ENCODE data around the gene UQCC2.

Gene UQCC2

DNA sequence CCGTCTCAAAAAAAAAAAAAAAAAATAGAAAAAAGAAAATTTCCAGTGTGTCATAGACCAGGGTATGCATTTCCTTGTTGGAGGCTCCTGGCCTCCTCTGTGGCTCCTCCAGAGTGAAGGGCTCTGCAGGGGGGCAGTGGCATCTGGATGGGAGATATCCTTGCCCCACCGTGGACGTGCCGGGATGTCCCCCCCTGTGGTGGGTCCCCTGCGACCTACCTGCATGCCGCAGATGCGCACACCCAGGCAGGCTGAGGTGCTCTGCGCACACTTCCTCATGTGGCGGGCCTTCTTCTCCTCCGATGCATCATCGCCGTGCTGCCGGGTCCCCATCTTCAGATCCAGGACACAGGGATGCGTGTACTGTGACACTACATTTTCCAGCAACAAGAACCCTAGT, 13.7 kb upstream of the UQCC2 start:
- TF ChIP-seq ZNF274 (IDR thresholded peaks at IDR 0.05; ENCODE audit: low read depth, low read length) = no peak
- H3K4me3 ChIP-seq (ENCODE audit: low read length) = no peak overlapping the region

DNA sequence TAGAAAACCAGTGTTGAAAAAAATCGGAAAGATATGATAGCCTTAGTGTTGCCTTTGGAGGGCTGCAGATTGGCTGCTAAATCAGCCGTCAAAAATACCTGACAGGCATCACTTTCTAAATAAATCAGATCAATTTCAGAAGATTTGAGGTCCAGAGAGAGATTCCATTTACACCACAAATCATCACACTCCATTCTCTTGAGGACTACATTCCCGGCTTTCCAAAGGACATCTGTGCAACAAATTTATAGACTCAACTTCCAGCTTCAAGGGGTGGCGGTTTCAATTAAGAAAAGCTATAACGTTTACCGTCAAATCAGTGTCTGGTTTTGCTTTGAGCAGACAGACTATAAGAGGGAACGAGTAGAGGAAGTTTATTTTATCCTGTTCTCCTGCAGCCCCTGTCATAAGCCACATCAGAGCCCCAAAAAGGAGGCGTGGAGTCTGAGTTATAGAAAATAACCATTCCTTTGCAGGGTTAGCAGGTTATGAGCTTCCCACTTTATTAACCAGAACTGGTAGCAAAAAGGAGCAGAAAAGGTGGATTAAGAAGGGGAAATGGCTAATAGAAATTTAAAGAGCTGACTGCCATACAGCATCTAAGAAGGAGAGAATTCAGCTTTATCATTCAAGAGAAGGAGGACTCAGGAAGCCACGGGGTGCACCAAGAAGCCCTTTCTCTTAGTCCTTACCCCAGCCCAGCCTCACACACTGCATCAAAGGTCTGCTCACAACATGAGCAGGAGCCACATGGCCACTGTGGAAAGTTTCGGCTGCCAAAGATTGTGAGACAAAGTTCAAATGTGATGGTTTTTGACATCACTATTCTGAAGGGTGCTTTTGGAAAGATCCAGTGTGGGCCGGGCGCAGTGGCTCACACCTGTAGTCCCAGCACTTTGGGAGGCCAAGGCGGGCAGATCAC, 12.9 kb upstream of the UQCC2 start:
- TF ChIP-seq ZNF274 (IDR thresholded peaks at IDR 0.05; ENCODE audit: low read depth, low read length) = no peak

DNA sequence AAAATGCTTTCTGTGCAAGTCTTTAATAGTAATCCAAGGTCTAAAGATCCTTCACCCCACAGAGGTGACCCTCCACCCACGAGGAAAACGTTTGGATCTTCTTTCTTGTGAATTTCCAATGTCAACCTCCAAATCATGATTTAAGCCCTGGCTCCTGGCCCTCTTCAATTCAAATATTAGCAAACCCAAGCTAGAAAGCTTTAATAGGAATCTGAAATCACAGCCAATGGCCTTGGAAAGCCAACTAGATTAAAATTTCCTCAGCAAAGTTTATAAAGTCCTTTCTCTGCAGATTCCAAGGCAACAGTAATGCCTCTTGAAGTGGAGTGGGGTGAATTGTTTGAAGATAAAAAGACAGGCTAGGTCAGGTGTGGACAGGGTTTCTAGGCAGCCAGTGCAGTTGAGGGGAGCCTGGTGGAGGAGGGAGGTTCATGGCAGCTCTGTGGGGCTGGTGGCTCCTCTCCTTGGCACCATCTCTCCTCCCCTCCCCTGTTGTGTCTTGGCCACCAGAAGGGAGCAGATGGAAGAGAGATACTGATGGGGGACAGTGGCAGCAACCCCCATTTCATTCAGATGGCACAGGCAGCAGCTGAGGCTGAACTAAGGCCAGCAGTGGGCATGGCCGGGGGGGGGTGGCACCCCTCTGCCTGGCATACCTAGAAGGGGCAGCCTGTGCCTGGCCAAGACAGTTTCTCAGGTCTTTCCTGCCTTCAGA, 12.0 kb upstream of the UQCC2 start:
- H3K4me3 ChIP-seq (ENCODE audit: low read length) = no peak overlapping the region
- TF ChIP-seq ZNF274 (IDR thresholded peaks at IDR 0.05; ENCODE audit: low read depth, low read length) = no peak

More for the DNA sequence above, 12.9 kb upstream of the UQCC2 start:
- H3K4me3 ChIP-seq (ENCODE audit: low read length) = no peak overlapping the region

DNA sequence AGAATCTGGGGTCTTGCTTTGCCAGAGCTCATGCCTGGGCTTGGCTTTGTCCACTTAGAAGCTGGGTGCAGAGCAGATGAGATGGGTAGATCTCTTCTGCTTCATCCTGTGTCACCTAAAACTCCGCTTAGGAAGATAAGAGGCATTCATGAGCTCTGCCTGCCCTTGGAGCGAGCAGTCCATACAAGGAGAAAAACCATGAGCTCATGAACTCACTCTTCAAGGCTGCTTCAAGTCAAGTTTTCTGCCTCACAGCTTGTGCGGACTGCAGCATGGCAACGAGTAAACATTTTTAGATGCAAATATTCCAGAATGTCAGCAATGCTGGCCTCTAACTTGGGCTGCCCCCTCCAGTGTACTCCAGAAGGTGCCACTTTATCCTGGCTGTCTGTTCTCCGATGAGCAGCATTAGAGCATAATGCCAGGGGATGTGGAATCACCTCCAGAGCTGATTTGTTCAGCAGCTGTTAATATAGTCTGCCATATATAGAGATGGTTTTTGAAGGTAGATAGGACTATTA, 10.7 kb upstream of the UQCC2 start:
- H3K4me3 ChIP-seq (ENCODE audit: low read length) = no peak overlapping the region
- TF ChIP-seq ZNF274 (IDR thresholded peaks at IDR 0.05; ENCODE audit: low read depth, low read length) = no peak

DNA sequence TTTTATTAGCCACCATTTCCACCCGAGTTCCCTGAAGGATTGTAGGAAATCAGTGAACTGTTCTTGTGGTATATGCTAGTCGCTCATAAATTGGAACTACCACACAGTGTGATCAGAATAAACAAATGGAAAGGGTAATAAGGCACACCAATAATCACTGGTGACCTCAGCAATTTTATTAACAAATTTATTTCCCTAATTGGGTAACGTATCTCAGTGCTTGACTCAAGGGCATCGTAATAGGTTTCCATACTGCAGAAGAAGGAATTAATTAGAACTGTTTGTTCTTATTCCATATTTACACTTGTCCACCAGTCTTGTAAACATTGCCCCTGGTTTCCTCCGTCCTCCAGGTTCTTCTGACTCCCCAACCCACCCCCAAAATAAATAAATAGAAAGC, 10.0 kb upstream of the UQCC2 start:
- H3K4me3 ChIP-seq (ENCODE audit: low read length) = no peak overlapping the region
- TF ChIP-seq ZNF274 (IDR thresholded peaks at IDR 0.05; ENCODE audit: low read depth, low read length) = no peak

DNA sequence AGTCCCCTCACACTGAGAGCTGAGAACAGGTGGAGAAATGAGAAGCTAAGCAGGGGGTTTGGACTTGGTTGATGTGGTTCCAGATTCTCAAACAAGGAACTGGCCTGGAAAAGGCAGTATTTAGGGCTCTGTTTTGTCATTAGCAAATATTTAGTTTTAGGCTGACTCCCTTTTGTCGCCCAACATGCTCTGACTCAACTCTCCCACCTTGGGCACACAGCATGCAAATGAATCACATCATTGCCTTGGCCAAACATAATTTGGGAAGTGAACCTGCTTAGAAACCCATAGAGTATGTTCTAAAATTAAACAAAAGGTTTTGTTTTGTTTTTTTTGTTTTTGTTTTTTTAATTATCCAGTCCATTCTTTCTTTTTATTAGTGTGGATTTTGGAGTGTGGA, 9.5 kb upstream of the UQCC2 start:
- no peak overlapping the region for H3K4me3 ChIP-seq (ENCODE audit: low read length)
- no peak for TF ChIP-seq ZNF274 (IDR thresholded peaks at IDR 0.05; ENCODE audit: low read depth, low read length)

DNA sequence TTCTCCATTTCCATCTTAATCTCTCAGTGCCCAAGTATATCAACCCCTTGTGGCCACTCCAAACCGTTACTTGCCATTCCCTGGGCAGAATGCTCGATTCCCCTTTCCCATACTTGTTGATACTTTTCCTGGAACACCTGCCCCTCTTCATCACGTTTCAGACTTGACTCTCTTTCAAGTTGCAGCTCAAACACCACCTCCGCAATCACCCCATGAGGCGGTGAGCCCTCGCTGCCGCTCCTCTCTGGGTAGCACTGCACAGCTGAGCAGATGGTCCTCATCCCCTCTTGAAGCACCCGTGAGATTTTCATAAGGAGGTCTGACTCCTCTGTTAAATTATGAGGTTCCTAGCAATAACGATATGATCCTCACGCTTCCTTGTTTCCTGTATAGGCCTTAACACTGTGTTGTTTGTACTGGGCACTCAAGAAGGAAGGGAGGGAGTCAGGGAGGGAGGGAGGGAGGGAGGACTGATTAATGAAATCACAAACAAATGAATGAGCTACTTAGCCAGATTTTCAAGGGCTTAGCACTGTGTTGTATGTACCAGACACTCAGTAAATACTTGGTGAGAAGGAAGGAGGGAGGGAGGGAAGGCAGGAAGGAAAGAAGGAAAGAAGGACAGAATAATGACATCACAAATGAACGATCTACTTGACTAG, 8.0 kb upstream of the UQCC2 start:
- H3K4me3 ChIP-seq (ENCODE audit: low read length) = no peak overlapping the region
- no peak for TF ChIP-seq ZNF274 (IDR thresholded peaks at IDR 0.05; ENCODE audit: low read depth, low read length)

DNA sequence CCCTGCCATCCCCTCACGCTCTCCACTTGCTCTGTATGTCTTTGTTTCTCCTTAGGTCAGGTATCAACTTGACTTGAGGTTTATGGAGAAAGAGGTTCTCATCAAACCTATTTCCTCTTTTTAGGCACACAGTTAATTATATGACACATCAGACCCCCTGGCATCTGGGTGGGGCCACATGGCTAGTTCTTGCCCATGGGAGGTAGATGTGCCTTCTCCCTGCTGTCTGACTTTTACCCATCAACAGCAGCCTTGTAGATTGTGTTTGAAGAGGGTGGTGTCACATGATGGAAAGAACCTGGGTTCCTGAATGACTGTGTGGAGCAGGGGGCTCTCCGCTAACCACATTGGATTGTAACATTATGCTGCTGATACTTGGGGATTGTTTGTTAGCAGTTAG, 7.2 kb upstream of the UQCC2 start:
- TF ChIP-seq ZNF274 (IDR thresholded peaks at IDR 0.05; ENCODE audit: low read depth, low read length) = no peak
- H3K4me3 ChIP-seq (ENCODE audit: low read length) = no peak overlapping the region

DNA sequence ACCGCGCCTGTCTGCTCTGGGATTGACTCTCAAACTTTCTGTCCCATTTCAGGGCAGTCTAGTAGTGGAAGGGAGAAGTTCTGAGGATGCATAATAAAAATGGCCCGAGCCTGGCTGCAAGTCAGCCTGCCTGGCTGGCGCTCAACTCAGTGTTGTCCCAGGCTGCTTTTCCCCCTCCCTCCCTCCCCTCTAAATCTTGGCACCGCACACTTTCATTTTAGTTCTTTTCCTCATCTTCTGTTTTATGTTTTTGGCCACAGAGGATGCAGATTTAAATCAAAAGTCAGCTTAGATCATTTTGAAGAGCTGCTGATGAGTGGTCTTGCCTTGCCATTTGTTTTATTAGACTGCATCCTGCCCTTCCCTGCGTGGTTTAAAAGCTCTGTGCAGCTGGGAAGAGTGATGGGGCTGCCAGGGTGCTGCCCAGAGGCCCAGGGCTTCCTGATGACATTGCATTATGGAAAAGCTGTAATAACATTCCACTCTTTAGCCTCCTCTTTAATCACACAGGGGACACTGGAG, 6.5 kb upstream of the UQCC2 start:
- no peak for TF ChIP-seq ZNF274 (IDR thresholded peaks at IDR 0.05; ENCODE audit: low read depth, low read length)
- H3K4me3 ChIP-seq (ENCODE audit: low read length) = no peak overlapping the region

DNA sequence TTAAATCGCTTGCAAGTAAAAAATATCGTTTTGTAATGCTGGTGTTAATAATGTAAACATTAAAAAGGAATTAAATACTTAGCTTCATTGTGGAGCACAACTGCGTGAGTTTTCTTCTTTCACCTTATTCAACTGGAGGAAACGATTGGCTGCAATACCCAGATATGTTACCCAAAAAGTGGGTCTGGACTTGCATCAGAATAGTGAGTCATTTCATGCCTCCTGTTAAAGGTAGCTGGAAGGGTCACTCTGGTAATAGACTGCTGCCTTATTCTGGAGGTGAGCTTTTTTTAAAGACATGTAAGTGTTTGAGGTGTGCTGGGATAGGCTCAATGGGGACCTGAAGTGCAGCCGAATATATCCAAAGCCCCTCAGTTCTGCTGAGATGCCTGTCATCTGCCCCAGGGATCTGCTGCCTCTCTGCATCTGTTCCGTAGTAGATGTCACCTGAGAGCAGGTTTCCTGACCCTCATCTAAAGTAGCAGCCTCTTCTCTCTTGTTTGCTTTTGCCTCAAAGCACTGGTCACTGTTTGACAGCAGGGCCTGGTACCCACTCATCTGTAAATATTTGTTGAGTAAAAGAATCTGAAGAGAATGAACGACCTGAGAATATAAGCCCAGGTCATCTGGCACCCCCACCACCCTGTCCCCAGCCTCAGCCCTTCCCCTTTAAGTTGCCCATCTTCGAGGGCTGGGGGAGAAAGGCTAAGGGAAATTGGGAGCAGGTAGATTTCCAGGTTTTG, 5.6 kb upstream of the UQCC2 start:
- TF ChIP-seq ZNF274 (IDR thresholded peaks at IDR 0.05; ENCODE audit: low read depth, low read length) = no peak
- H3K4me3 ChIP-seq (ENCODE audit: low read length) = no peak overlapping the region

DNA sequence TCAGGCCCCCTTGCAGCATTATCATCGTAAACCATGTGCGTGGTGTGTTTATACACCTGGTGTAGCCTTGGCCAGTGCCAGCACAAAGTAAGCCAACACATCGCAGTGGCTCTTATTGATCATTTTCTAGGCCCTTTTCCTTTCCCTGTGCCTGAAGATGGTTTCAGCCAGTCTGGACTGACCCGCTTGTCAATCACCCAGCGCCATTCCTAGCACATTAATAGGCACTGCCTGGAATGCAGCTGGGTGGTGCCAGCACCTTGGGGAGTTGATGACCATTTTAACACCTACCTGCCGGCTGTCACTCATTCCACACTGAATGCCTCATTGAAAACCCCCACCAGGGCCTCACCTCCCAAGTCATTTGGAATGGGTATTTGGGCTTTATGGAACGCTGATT, 4.9 kb upstream of the UQCC2 start:
- H3K4me3 ChIP-seq (ENCODE audit: low read length) = no peak overlapping the region
- TF ChIP-seq ZNF274 (IDR thresholded peaks at IDR 0.05; ENCODE audit: low read depth, low read length) = no peak

DNA sequence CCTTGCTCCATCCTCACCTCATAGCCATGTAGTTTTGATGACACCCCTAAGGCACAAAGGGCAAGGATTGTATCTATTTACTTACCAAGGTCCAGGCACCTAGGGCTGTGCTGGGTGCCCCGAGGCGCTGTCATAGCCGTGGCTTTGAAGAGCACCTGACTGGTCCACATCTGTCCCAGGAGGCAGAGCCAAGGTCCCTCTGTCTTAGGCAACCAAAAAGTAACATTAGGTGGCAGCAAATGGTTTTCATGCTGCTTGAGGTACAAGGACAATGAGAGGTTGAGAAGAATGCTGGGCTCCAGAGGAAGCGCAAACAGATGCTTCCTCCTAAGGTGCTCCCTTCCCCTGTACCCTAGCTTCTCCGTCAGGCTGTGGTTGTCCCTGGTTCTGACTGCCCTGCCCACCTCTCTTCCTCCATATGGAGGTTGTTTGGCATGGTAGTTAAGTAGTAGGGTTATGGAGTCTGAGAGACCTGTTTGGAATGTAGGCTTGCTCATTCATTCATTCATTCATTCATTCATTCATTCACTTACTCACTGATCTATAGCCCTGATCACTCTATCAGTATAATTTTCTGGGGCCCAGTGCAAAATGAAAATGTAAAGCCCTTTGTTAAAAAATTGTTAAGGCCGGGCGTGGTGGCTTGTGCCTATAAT, 3.0 kb upstream of the UQCC2 start:
- TF ChIP-seq ZNF274 (IDR thresholded peaks at IDR 0.05; ENCODE audit: low read depth, low read length) = no peak
- H3K4me3 ChIP-seq (ENCODE audit: low read length) = no peak overlapping the region

DNA sequence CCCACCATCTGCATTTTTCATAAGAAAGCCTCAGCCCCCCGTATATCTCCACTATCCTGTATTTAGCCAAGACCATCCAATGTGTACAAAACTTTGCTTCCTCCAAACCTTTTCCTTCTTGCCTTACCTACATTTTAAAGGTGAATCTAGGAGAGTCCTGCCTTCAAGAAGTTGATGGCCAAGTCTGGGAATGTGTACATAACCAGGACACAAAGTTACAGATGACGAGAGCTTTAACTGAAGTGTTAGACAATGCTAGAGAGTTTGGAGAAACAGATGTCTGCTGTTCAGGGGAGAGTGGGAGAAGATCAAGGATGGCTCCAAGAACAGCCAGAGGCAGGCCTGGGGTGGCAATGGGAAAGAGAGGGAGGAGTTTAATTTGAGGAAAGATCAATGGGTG, 2.3 kb upstream of the UQCC2 start:
- no peak overlapping the region for H3K4me3 ChIP-seq (ENCODE audit: low read length)
- no peak for TF ChIP-seq ZNF274 (IDR thresholded peaks at IDR 0.05; ENCODE audit: low read depth, low read length)

Data from GM08714 (cell line).